ENCODE measurements around the gene CYP4F3. TPM values are rescaled to one million over a fixed set of nuclear protein-coding genes. Genes with fewer than 3 reads are reported as not detected.

The CYP4F3 gene
- total RNA-seq, 2 experiments from 2014 or later: 0.06 to 0.23 TPM

- H3K4me1 Mint-ChIP-seq: no peaks in the 10 kb centered on the region
- no peak overlapping the region for H3K4me3 Mint-ChIP-seq
- H3K36me3 Mint-ChIP-seq: no peaks in the 10 kb centered on the region
- H3K27ac Mint-ChIP-seq: no peak overlapping the region
- no peak for DNase-seq
- peaks cover 24% of the 10 kb centered on the region for H3K27me3 Mint-ChIP-seq
- H3K9me3 Mint-ChIP-seq: no peaks in the 10 kb centered on the region
Measured at GRCh38 chr19:15621801-15622200, 18.9 kb upstream of the CYP4F3 start.

GRCh38 chr19:15622991-15623390, 17.7 kb upstream of the CYP4F3 start:
- H3K9me3 Mint-ChIP-seq: no peaks in the 10 kb centered on the region
- H3K27me3 Mint-ChIP-seq: peaks cover 24% of the 10 kb centered on the region
- H3K36me3 Mint-ChIP-seq: no peaks in the 10 kb centered on the region
- H3K4me3 Mint-ChIP-seq: no peak overlapping the region
- H3K27ac Mint-ChIP-seq: no peak overlapping the region
- DNase-seq: no peak
- no peaks in the 10 kb centered on the region for H3K4me1 Mint-ChIP-seq

GRCh38 chr19:15623711-15624318, 16.9 kb upstream of the CYP4F3 start:
- no peak for DNase-seq
- no peak overlapping the region for H3K4me3 Mint-ChIP-seq
- H3K4me1 Mint-ChIP-seq: no peaks in the 10 kb centered on the region
- peaks cover 28% of the 10 kb centered on the region for H3K27me3 Mint-ChIP-seq
- H3K36me3 Mint-ChIP-seq: no peaks in the 10 kb centered on the region
- H3K9me3 Mint-ChIP-seq: no peaks in the 10 kb centered on the region
- no peak overlapping the region for H3K27ac Mint-ChIP-seq

- Mint-ChIP-seq H3K4me1 (no peaks in the 10 kb centered on the region), H3K9me3 (no peaks in the 10 kb centered on the region), H3K27ac (no peak overlapping the region), H3K36me3 (no peaks in the 10 kb centered on the region), H3K4me3 (no peak overlapping the region), H3K27me3 (peaks cover 18% of the 10 kb centered on the region)
- no peak for DNase-seq
Measured at GRCh38 chr19:15628236-15629002, 12.3 kb upstream of the CYP4F3 start.

GRCh38 chr19:15629003-15629880, 11.5 kb upstream of the CYP4F3 start:
- Mint-ChIP-seq H3K27me3 (peaks cover 12% of the 10 kb centered on the region), H3K4me1 (no peaks in the 10 kb centered on the region), H3K36me3 (no peaks in the 10 kb centered on the region), H3K27ac (no peak overlapping the region), H3K4me3 (no peak overlapping the region), H3K9me3 (no peaks in the 10 kb centered on the region)
- DNase-seq: peak; percentile 80

- H3K4me1 Mint-ChIP-seq: no peaks in the 10 kb centered on the region
- peaks cover 15% of the 10 kb centered on the region for H3K27me3 Mint-ChIP-seq
- no peak overlapping the region for H3K27ac Mint-ChIP-seq
- no peak overlapping the region for H3K4me3 Mint-ChIP-seq
- H3K36me3 Mint-ChIP-seq: no peaks in the 10 kb centered on the region
- H3K9me3 Mint-ChIP-seq: no peaks in the 10 kb centered on the region
- DNase-seq: peak; percentile 22
Measured at GRCh38 chr19:15631817-15632216, 8.9 kb upstream of the CYP4F3 start.

- no peak for DNase-seq
- Mint-ChIP-seq H3K27ac (no peak overlapping the region), H3K36me3 (no peaks in the 10 kb centered on the region), H3K4me3 (no peak overlapping the region), H3K4me1 (no peaks in the 10 kb centered on the region), H3K9me3 (no peaks in the 10 kb centered on the region), H3K27me3 (peaks cover 12% of the 10 kb centered on the region)
Measured at GRCh38 chr19:15633082-15633835, 7.4 kb upstream of the CYP4F3 start.

- no peak overlapping the region for H3K27ac Mint-ChIP-seq
- no peaks in the 10 kb centered on the region for H3K4me1 Mint-ChIP-seq
- H3K36me3 Mint-ChIP-seq: no peaks in the 10 kb centered on the region
- H3K27me3 Mint-ChIP-seq: peaks cover 7% of the 10 kb centered on the region
- no peak for DNase-seq
- H3K4me3 Mint-ChIP-seq: no peak overlapping the region
- H3K9me3 Mint-ChIP-seq: no peaks in the 10 kb centered on the region
Measured at GRCh38 chr19:15634105-15634504, 6.6 kb upstream of the CYP4F3 start.

- Mint-ChIP-seq H3K4me1 (no peaks in the 10 kb centered on the region), H3K27me3 (peaks cover 7% of the 10 kb centered on the region), H3K36me3 (no peaks in the 10 kb centered on the region), H3K9me3 (no peaks in the 10 kb centered on the region), H3K27ac (no peak overlapping the region), H3K4me3 (no peak overlapping the region)
- DNase-seq: no peak
Measured at GRCh38 chr19:15635016-15635805, 5.5 kb upstream of the CYP4F3 start.

- no peak overlapping the region for H3K4me3 Mint-ChIP-seq
- no peak overlapping the region for H3K27ac Mint-ChIP-seq
- peaks cover 7% of the 10 kb centered on the region for H3K27me3 Mint-ChIP-seq
- H3K4me1 Mint-ChIP-seq: no peaks in the 10 kb centered on the region
- H3K36me3 Mint-ChIP-seq: no peaks in the 10 kb centered on the region
- no peaks in the 10 kb centered on the region for H3K9me3 Mint-ChIP-seq
- no peak for DNase-seq
Measured at GRCh38 chr19:15636026-15636425, 4.7 kb upstream of the CYP4F3 start.

GRCh38 chr19:15639596-15639995, 1.1 kb upstream of the CYP4F3 start:
- no peaks in the 10 kb centered on the region for H3K36me3 Mint-ChIP-seq
- H3K4me1 Mint-ChIP-seq: no peaks in the 10 kb centered on the region
- DNase-seq: no peak
- no peak overlapping the region for H3K27ac Mint-ChIP-seq
- H3K4me3 Mint-ChIP-seq: no peak overlapping the region
- no peaks in the 10 kb centered on the region for H3K9me3 Mint-ChIP-seq
- H3K27me3 Mint-ChIP-seq: peaks cover 7% of the 10 kb centered on the region

- Mint-ChIP-seq H3K36me3 (no peaks in the 10 kb centered on the region), H3K4me3 (no peak overlapping the region), H3K9me3 (no peaks in the 10 kb centered on the region), H3K27ac (no peak overlapping the region), H3K4me1 (no peaks in the 10 kb centered on the region), H3K27me3 (peaks cover 7% of the 10 kb centered on the region)
- DNase-seq: no peak
Measured at GRCh38 chr19:15640904-15641597, 354 bp downstream of the CYP4F3 start.

GRCh38 chr19:15641901-15642491, 1.3 kb downstream of the CYP4F3 start:
- no peaks in the 10 kb centered on the region for H3K4me1 Mint-ChIP-seq
- H3K9me3 Mint-ChIP-seq: no peaks in the 10 kb centered on the region
- no peaks in the 10 kb centered on the region for H3K36me3 Mint-ChIP-seq
- H3K27me3 Mint-ChIP-seq: peaks cover 3% of the 10 kb centered on the region
- DNase-seq: no peak
- no peak overlapping the region for H3K27ac Mint-ChIP-seq
- H3K4me3 Mint-ChIP-seq: no peak overlapping the region

All from activated naive CD8-positive, alpha-beta T cell treated with anti-CD3 and anti-CD28 coated beads for 36 hours (primary cell).